ENCODE measurements around the gene ADGRB2. TPM values are rescaled to one million over a fixed set of nuclear protein-coding genes. Genes with fewer than 3 reads are reported as not detected.

ADGRB2 gene
- total RNA-seq, 4 donors from 2014 or later = 2.2 to 4.6 (median 3.3) TPM

GRCh38 chr1:31793086-31793485, 28.9 kb upstream of the ADGRB2 start:
- 90 to 91% methylated on average over 6 of the region's 6 CpGs for WGBS, 2 donors
- intact Hi-C loops (cut with DNase I; ENCODE audit: low total_unique reads) = no loop called here
- peak in 1 of 2 donors; percentile 79 for DNase-seq (ENCODE audit: low spot score in 2 of 2)
- TF ChIP-seq CTCF (IDR thresholded peaks at IDR 0.05) (no peak), POLR2A (IDR thresholded peaks at IDR 0.05) (no peak)
- H3K4me3 ChIP-seq (ENCODE audit: low read depth, poor library complexity, severe bottlenecking) = no peak overlapping the region

GRCh38 chr1:31792541-31792940, 28.4 kb upstream of the ADGRB2 start:
- no peak overlapping the region for H3K4me3 ChIP-seq (ENCODE audit: low read depth, poor library complexity, severe bottlenecking)
- intact Hi-C loops (cut with DNase I; ENCODE audit: low total_unique reads) = no loop called here
- peak in 1 of 2 donors; percentile 70 for DNase-seq (ENCODE audit: low spot score in 2 of 2)
- 57 to 76% methylated on average over 4 of the region's 4 CpGs for WGBS, 2 donors
- TF ChIP-seq POLR2A (IDR thresholded peaks at IDR 0.05) = no peak
- TF ChIP-seq CTCF (IDR thresholded peaks at IDR 0.05) = no peak

- no peak for TF ChIP-seq POLR2A (IDR thresholded peaks at IDR 0.05)
- no peak for TF ChIP-seq CTCF (IDR thresholded peaks at IDR 0.05)
- intact Hi-C loops (cut with DNase I; ENCODE audit: low total_unique reads) = no loop called here
- 85 to 88% methylated on average over 8 to 10 of the region's 11 CpGs for WGBS, 2 donors
- no peak overlapping the region for H3K4me3 ChIP-seq (ENCODE audit: low read depth, poor library complexity, severe bottlenecking)
- peak in 1 of 2 donors; percentile 76 for DNase-seq (ENCODE audit: low spot score in 2 of 2)
Measured at GRCh38 chr1:31792116-31792515, 28.0 kb upstream of the ADGRB2 start.

- intact Hi-C loops (cut with DNase I; ENCODE audit: low total_unique reads) = no loop called here
- DNase-seq (ENCODE audit: low spot score in 2 of 2) = peak in 1 of 2 donors; percentile 54
- 87 to 90% methylated on average over 10 to 13 of the region's 13 CpGs for WGBS, 2 donors
- H3K4me3 ChIP-seq (ENCODE audit: low read depth, poor library complexity, severe bottlenecking) = no peak overlapping the region
- TF ChIP-seq POLR2A (IDR thresholded peaks at IDR 0.05) (no peak), CTCF (IDR thresholded peaks at IDR 0.05) (no peak)
Measured at GRCh38 chr1:31791131-31791858, 27.2 kb upstream of the ADGRB2 start.

- DNase-seq (ENCODE audit: low spot score in 2 of 2) = peak in 1 of 2 donors; percentile 85
- no peak overlapping the region for H3K4me3 ChIP-seq (ENCODE audit: low read depth, poor library complexity, severe bottlenecking)
- TF ChIP-seq POLR2A (IDR thresholded peaks at IDR 0.05) = no peak
- no peak for TF ChIP-seq CTCF (IDR thresholded peaks at IDR 0.05)
- intact Hi-C loops (cut with DNase I; ENCODE audit: low total_unique reads) = no loop called here
- 89% methylated on average over 10 of the region's 11 CpGs for WGBS, 2 donors
Measured at GRCh38 chr1:31790641-31791091, 26.5 kb upstream of the ADGRB2 start.

Data from lower leg skin (tissue), 4 donors.